OCI-LY3 (cell line): Measurements from ENCODE around the gene ST8SIA1.

Source experiments
- CTCF ChIP-seq: fragments of 200-600, 300-600 bp; sonication (generic); IDR thresholded peaks from 2 replicates; pipeline ENCODE4 v1.5.1; 2014; ENCODE audit warnings: antibody characterized with exemption, low read length, low read depth
- EZH2phosphoT487 ChIP-seq: fragments of 200-600 bp; shearing (Covaris generic); IDR thresholded peaks from 2 replicates; pipeline ENCODE4 v1.6.1; 2018; ENCODE audit warnings: antibody characterized with exemption, mixed run types, low read depth

- TF ChIP-seq CTCF (no peak), EZH2phosphoT487 (no peak)
These were observed 4.9 kb downstream of the ST8SIA1 start for GRCh38 chr12:22329621-22330020.
